HL-60 (cell line): ENCODE measurements around the gene HELB.

Experiments used
- CTCF ChIP-seq: IDR thresholded peaks from one replicate; pipeline ENCODE4 v1.5.1; 2011; ENCODE audit warnings: low read length, control low read depth, inconsistent platforms; ENCODE audit not compliant: insufficient read depth
- GABPA ChIP-seq: IDR thresholded peaks from 2 replicates; pipeline ENCODE4 v1.6.1; 2012; ENCODE audit warnings: low read depth
- POLR2AphosphoS5 ChIP-seq: IDR thresholded peaks from 2 replicates; pipeline ENCODE4 v1.6.1; 2012; ENCODE audit warnings: low read depth
- REST ChIP-seq: IDR thresholded peaks from 2 replicates; pipeline ENCODE4 v1.6.1; 2012; ENCODE audit warnings: low read depth; ENCODE audit not compliant: insufficient replicate concordance
- SPI1 ChIP-seq: IDR thresholded peaks from 2 replicates; pipeline ENCODE4 v1.6.1; 2012; ENCODE audit warnings: low read depth, mild to moderate bottlenecking, borderline replicate concordance

GRCh38 chr12:66287275-66287674 is 15.0 kb upstream of the HELB start:
- TF ChIP-seq CTCF (no peak), REST (no peak), GABPA (no peak), POLR2AphosphoS5 (no peak), SPI1 (no peak)
